PFSK-1 (cell line): ENCODE measurements around the gene MFSD11.

Experiments used
- REST ChIP-seq, 2 experiments: IDR thresholded peaks; 2 replicates each; pipeline versions ENCODE4 v1.6.1 to v1.8.0; 2011 to 2012; ENCODE audit warnings: low read depth in 2 of 2, low read length in 2 of 2, control low read depth in 1 of 2, inconsistent platforms in 1 of 2, mild to moderate bottlenecking in 1 of 2, moderate library complexity in 1 of 2; ENCODE audit not compliant: insufficient read depth in 1 of 2
- TAF1 ChIP-seq: IDR thresholded peaks from 2 replicates; pipeline ENCODE4 v1.6.1; 2012; ENCODE audit warnings: low read length, control low read depth, borderline replicate concordance; ENCODE audit not compliant: insufficient read depth

GRCh38 chr17:76695059-76695831 lies 42.7 kb upstream of the MFSD11 start:
- TF ChIP-seq TAF1 (no peak), REST (IDR thresholded peaks at IDR 0.05; ENCODE audit: insufficient read depth in 1 of 2, low read depth in 2 of 2, low read length in 2 of 2) (no peak)
